ENCODE measurements around the gene PKNOX2. TPM values are rescaled to one million over a fixed set of nuclear protein-coding genes. Genes with fewer than 3 reads are reported as not detected.

Gene PKNOX2
- total and polyA plus RNA-seq, 2 of the 4 experiments (the other 2 are of a cell fraction) = 0.72 to 2.3 TPM

GRCh38 chr11:125193416-125193726 lies 28.8 kb downstream of the PKNOX2 start:
- Histone ChIP-seq H2BK20ac (ENCODE audit: low read depth, low read length) (no peak overlapping the region), H3K4ac (ENCODE audit: low read depth, low read length) (no peak overlapping the region), H3K18ac (ENCODE audit: low read depth, low read length) (no peak overlapping the region), H3K36me3 (ENCODE audit: control insufficient read depth, insufficient read depth, low read length) (no peaks in the 10 kb centered on the region), H3K27ac (ENCODE audit: insufficient read depth, low read length) (no peak overlapping the region), H2BK5ac (ENCODE audit: low read depth, low read length, poor library complexity, severe bottlenecking) (no peak overlapping the region), H2AK5ac (ENCODE audit: low read depth, low read length) (no peak overlapping the region), H3K14ac (replicated peaks; ENCODE audit: low read depth, low read length) (no peak overlapping the region), H3K23ac (ENCODE audit: low read depth, low read length) (no peak overlapping the region), H3K4me3 (ENCODE audit: insufficient read depth, low read depth, low read length) (no peak overlapping the region), H3K27me3 (ENCODE audit: control insufficient read depth, insufficient read depth, low read length) (peaks cover 12% of the 10 kb centered on the region), H2AFZ (replicated peaks; ENCODE audit: low read length, poor library complexity) (no peak overlapping the region), H4K5ac (ENCODE audit: low read depth, low read length) (no peak overlapping the region), H3K4me2 (ENCODE audit: low read depth, low read length) (no peak overlapping the region), H4K8ac (ENCODE audit: low read depth in 2 of 2, low read length in 2 of 2) (no peak overlapping the region), H2BK15ac (ENCODE audit: low read depth, low read length) (no peak overlapping the region), H3K79me1 (ENCODE audit: low read depth in 1 of 2, low read length in 2 of 2) (no peaks in the 10 kb centered on the region), H3K4me1 (ENCODE audit: control insufficient read depth, insufficient read depth, low read length) (no peaks in the 10 kb centered on the region), H3K9ac (ENCODE audit: low read depth, low read length) (no peak overlapping the region), H4K20me1 (ENCODE audit: insufficient read depth, low read length) (no peaks in the 10 kb centered on the region), H3K9me3 (ENCODE audit: control insufficient read depth, insufficient read depth, low read length) (peaks cover 3% of the 10 kb centered on the region; the same call in 1 of the 2 replicates), H3K56ac (ENCODE audit: extremely low read depth, insufficient read depth, low read length) (no peak overlapping the region), H4K91ac (ENCODE audit: insufficient read depth, low read depth, low read length) (no peak overlapping the region), H2AK9ac (replicated peaks; ENCODE audit: low read depth, low read length, poor library complexity) (no peak overlapping the region), H2BK120ac (ENCODE audit: low read depth, low read length) (no peak overlapping the region), H3K9me1 (ENCODE audit: insufficient read depth, low read length) (no peaks in the 10 kb centered on the region)
- TF ChIP-seq SMC3 (IDR thresholded peaks at IDR 0.05; ENCODE audit: low read depth, low read length) = no peak
- no peak for TF ChIP-seq NFE2L2 (IDR thresholded peaks at IDR 0.05; ENCODE audit: low read depth, low read length)
- no peak for TF ChIP-seq CHD1 (IDR thresholded peaks at IDR 0.05; ENCODE audit: low read depth, low read length)
- TF ChIP-seq BHLHE40 (IDR thresholded peaks at IDR 0.05; ENCODE audit: low read depth, low read length) = no peak
- TF ChIP-seq CEBPB (IDR thresholded peaks at IDR 0.05; ENCODE audit: low read depth, low read length) = no peak
- no peak for TF ChIP-seq MAZ (IDR thresholded peaks at IDR 0.05; ENCODE audit: borderline replicate concordance, low read depth, low read length)
- no peak for TF ChIP-seq MXI1 (IDR thresholded peaks at IDR 0.05; ENCODE audit: borderline replicate concordance, low read depth, low read length)
- no peak for TF ChIP-seq RFX5 (IDR thresholded peaks at IDR 0.05; ENCODE audit: low read depth, low read length)
- no peak for TF ChIP-seq RCOR1 (IDR thresholded peaks at IDR 0.05; ENCODE audit: insufficient replicate concordance, low read length)
- TF ChIP-seq CTCF (conservative IDR thresholded peaks at IDR 0.05; ENCODE audit: low read depth, low read length) = no peak
- no peak for TF ChIP-seq ELK1 (IDR thresholded peaks at IDR 0.05; ENCODE audit: borderline replicate concordance, low read depth, low read length)
- no peak for TF ChIP-seq MAFK (IDR thresholded peaks at IDR 0.05; ENCODE audit: low read depth, low read length)
- TF ChIP-seq RAD21 (IDR thresholded peaks at IDR 0.05; ENCODE audit: low read length) = no peak
- TF ChIP-seq USF2 (IDR thresholded peaks at IDR 0.05; ENCODE audit: low read depth, low read length) = no peak
- no peak for TF ChIP-seq FOS (IDR thresholded peaks at IDR 0.05; ENCODE audit: low read depth, low read length)
- no peak for TF ChIP-seq POLR2A (IDR thresholded peaks at IDR 0.05; ENCODE audit: low read depth, low read length)
- ChIA-PET CTCF (no interaction called here), POLR2A (ENCODE audit: unreplicated experiment) (no interaction called here)
- ATAC-seq (ENCODE audit: low read depth) = no peak
- 73% methylated on average over 2 of the region's 4 CpGs; no CpG with 5 or more reads in 1 of the 2 experiments for WGBS, 2 experiments (ENCODE audit: extremely low coverage in 2 of 2, insufficient read length in 1 of 2)
- no peak for DNase-seq
- intact Hi-C loops (cut with micrococcal nuclease) = no loop called here
- no TSS peak for BruUV-seq (replicated peaks)
- dilution Hi-C loops (cut with HindIII; ENCODE audit: low sequenced_read_pairs, unreplicated experiment) = no loop called here
- in situ Hi-C loops (cut with MboI; ENCODE audit: low sequenced_read_pairs) = no loop called here

Measured in IMR-90 (cell line).